ENCODE data around the gene GSC2. TPM values are rescaled to one million over a fixed set of nuclear protein-coding genes. Genes with fewer than 3 reads are reported as not detected.

The GSC2 gene, protein sequence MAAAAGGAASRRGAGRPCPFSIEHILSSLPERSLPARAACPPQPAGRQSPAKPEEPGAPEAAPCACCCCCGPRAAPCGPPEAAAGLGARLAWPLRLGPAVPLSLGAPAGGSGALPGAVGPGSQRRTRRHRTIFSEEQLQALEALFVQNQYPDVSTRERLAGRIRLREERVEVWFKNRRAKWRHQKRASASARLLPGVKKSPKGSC
- not detected for total RNA-seq
- long read RNA-seq, result 0 reads

DNA sequence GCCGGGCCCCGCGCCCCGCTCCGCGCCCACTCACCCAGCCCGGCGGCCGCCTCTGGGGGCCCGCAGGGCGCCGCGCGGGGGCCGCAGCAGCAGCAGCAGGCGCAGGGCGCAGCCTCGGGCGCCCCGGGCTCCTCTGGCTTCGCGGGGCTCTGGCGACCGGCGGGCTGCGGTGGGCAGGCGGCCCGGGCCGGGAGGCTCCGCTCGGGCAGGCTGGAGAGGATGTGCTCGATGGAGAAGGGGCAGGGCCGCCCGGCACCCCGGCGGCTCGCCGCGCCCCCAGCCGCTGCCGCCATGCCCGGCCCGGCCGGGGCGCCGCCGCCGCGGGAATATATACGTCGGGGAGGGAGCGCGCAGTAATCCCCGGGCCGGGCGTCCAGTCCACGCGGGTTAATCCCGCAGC, at the start of gene GSC2:
TSS of gene GSC2 (minus strand) at position 302 of the 400 bp plus-strand sequence. CDS start at position 293, 9 bp downstream.
- Histone ChIP-seq H3K4me3 (peak within 1 kb of the TSS in 1 of 3 donors; percentile 2), H3K9me3 (no peaks in the 10 kb centered on the region), H3K27ac (no peak within 1 kb of the TSS), H3K27me3 (peaks cover 0 to 19% of the 10 kb centered on the region in 2 donors), H3K36me3 (no peaks in the 10 kb centered on the region), H3K4me1 (peaks cover 0 to 3% (median 0%) of the 10 kb centered on the region in 4 donors)
- WGBS (ENCODE audit: insufficient coverage, low coverage, low lambda C conversion rate, missing lambda C conversion rate), result no CpG with 5 or more reads among the region's 59 CpGs
- TF ChIP-seq, protein P1, sequence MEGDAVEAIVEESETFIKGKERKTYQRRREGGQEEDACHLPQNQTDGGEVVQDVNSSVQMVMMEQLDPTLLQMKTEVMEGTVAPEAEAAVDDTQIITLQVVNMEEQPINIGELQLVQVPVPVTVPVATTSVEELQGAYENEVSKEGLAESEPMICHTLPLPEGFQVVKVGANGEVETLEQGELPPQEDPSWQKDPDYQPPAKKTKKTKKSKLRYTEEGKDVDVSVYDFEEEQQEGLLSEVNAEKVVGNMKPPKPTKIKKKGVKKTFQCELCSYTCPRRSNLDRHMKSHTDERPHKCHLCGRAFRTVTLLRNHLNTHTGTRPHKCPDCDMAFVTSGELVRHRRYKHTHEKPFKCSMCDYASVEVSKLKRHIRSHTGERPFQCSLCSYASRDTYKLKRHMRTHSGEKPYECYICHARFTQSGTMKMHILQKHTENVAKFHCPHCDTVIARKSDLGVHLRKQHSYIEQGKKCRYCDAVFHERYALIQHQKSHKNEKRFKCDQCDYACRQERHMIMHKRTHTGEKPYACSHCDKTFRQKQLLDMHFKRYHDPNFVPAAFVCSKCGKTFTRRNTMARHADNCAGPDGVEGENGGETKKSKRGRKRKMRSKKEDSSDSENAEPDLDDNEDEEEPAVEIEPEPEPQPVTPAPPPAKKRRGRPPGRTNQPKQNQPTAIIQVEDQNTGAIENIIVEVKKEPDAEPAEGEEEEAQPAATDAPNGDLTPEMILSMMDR (IDR thresholded peaks at IDR 0.05), result no peak
- no peak for TF ChIP-seq POLR2A (IDR thresholded peaks at IDR 0.05)
- intact Hi-C loops (cut with DNase I), result no loop called here
- DNase-seq, result no peak
- no peak for ATAC-seq

DNA sequence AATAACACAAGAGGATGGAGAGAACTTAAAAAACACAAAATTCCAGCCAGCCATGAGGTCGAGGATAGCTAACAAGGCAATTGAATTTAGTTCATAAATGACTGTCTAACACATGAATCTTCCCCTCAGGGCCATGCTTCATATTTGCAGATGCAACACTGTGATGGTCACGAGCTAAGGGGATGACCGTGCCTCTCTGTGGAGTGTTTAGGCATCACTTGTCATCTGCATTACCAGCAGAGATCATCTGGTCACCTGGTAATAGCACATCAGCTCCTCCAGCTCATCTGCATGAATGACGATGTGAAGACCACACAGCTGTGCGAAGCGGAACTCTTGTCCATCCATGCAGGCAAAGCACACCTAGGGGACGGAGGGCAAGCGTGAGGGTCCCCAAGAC, 49.4 kb upstream of the GSC2 start:
- no peak overlapping the region for H3K27ac ChIP-seq
- H3K9me3 ChIP-seq, result no peaks in the 10 kb centered on the region
- no peak for DNase-seq
- TF ChIP-seq, protein P1 (IDR thresholded peaks at IDR 0.05), result no peak
- TF ChIP-seq POLR2A (IDR thresholded peaks at IDR 0.05), result no peak
- intact Hi-C loops (cut with DNase I), result no loop called here
- 86% methylated on average over 6 of the region's 8 CpGs for WGBS (ENCODE audit: insufficient coverage, low coverage, low lambda C conversion rate, missing lambda C conversion rate)
- H3K27me3 ChIP-seq, result no peaks in the 10 kb centered on the region
- H3K4me1 ChIP-seq, result no peaks in the 10 kb centered on the region
- no peaks in the 10 kb centered on the region for H3K36me3 ChIP-seq
- no peak for ATAC-seq
- H3K4me3 ChIP-seq, result no peak overlapping the region

DNA sequence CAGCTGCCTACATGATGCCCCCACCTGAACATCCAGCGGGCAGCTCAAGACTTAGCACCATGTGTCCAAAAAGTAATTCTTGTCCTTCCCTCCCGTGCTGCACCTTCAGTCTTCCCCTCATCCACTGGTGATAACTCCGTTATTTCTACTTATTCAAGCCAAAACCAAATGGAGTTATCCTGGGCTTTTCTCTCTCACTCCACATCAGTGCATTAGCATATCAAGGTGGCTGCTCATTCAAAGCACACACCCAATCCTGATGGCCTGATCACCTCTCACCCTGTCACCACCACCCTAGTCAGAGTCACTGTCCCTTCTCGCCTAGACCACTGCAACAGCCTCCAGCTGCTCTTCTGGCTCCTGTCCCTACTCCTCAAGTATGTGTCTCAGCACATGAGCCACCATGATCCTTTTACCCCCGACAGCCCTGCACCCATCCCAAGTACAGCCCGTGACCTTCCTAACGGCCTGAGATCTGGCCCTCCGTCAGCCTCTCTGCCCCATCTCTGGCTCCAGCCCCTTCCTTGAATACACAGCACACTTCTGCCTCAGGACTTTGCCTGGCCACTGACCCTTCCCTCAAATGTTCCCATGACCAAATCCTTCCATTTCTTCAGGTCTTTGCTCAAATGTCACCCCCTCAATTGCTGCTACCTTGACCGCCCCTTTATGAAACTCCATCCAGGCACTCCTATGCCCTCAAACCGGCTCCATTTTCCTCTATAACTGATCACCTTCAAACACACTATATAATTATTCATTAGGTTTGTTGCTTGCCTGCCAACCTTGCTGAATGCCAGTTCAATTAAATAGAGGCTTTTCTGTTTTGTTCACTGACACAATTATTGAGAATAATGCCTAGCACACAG, 48.1 kb upstream of the GSC2 start:
- H3K27ac ChIP-seq, result no peak overlapping the region
- WGBS (ENCODE audit: insufficient coverage, low coverage, low lambda C conversion rate, missing lambda C conversion rate), result 89% methylated on average over 8 of the region's 10 CpGs
- no peak overlapping the region for H3K4me3 ChIP-seq
- H3K36me3 ChIP-seq, result no peaks in the 10 kb centered on the region
- DNase-seq, result no peak
- H3K9me3 ChIP-seq, result no peaks in the 10 kb centered on the region
- no peak for TF ChIP-seq POLR2A (IDR thresholded peaks at IDR 0.05)
- TF ChIP-seq, protein P1 (IDR thresholded peaks at IDR 0.05), result no peak
- H3K4me1 ChIP-seq, result no peaks in the 10 kb centered on the region
- H3K27me3 ChIP-seq, result no peaks in the 10 kb centered on the region
- ATAC-seq, result no peak
- intact Hi-C loops (cut with DNase I), result no loop called here

DNA sequence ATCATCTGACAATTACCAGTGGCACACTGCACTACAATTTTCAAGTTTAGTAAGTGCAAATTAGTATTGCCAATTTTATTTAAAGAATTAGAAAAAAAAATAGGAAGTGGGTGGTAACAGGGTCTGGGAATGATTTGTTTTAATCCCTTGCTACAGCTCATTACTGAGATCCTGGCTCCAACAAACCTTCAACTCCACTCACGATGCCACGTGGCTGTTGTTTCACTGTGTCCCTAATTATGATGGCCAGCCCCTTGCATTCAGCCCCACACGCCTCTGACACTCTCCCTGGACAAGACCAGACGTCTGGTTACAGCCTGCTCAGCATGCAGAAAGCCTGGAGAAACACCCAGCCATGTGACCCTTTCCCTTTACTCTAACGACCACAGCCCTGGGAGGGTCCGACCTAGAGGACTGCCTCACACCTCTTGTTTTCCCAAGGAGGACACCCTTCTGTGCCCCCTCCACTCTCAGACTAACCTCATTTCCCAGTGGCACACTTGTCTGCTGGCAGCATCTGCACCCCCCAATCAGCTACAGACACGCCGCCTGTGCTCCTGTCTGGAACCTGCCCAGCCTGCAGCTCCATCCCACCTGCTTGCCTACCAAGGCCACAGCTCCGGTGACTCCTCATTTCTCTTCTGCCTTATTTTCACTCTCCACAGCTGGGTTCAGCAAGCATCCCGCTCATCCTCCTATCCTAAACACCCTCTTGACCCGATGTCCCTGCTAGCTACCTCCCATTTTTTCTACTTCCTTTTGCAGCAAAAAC, 46.9 kb upstream of the GSC2 start:
- Histone ChIP-seq H3K27ac (no peak overlapping the region), H3K4me3 (no peak overlapping the region), H3K36me3 (no peaks in the 10 kb centered on the region), H3K4me1 (no peaks in the 10 kb centered on the region), H3K27me3 (no peaks in the 10 kb centered on the region), H3K9me3 (no peaks in the 10 kb centered on the region)
- ATAC-seq, result no peak
- intact Hi-C loops (cut with DNase I), result no loop called here
- 73% methylated on average over 10 of the region's 11 CpGs for WGBS (ENCODE audit: insufficient coverage, low coverage, low lambda C conversion rate, missing lambda C conversion rate)
- DNase-seq, result no peak
- TF ChIP-seq, protein P1 (IDR thresholded peaks at IDR 0.05), result no peak
- no peak for TF ChIP-seq POLR2A (IDR thresholded peaks at IDR 0.05)

All from right lobe of liver (tissue), 6 donors.